PFSK-1 (cell line): ENCODE data around the gene ACSF2.

Experiments used
- FOXP2 ChIP-seq: optimal IDR thresholded peaks from 2 replicates; pipeline ENCODE3; 2011; ENCODE audit warnings: borderline replicate concordance, control low read depth, inconsistent platforms; ENCODE audit not compliant: insufficient read depth; ENCODE audit errors: extremely low read length, extremely low read depth
- POLR2AphosphoS5 ChIP-seq: IDR thresholded peaks from 2 replicates; pipeline ENCODE4 v1.6.1; 2012; ENCODE audit warnings: low read depth, mild to moderate bottlenecking, control low read depth, low read length, moderate library complexity
- REST ChIP-seq, 2 experiments: IDR thresholded peaks; 2 replicates each; pipeline versions ENCODE4 v1.6.1 to v1.8.0; 2011 to 2012; ENCODE audit warnings: low read depth in 2 of 2, low read length in 2 of 2, control low read depth in 1 of 2, inconsistent platforms in 1 of 2, mild to moderate bottlenecking in 1 of 2, moderate library complexity in 1 of 2; ENCODE audit not compliant: insufficient read depth in 1 of 2
- SIN3A ChIP-seq: IDR thresholded peaks from 2 replicates; pipeline ENCODE4 v1.6.1; 2012; ENCODE audit warnings: mild to moderate bottlenecking, low read length, moderate library complexity, borderline replicate concordance; ENCODE audit not compliant: insufficient read depth
- TAF1 ChIP-seq: IDR thresholded peaks from 2 replicates; pipeline ENCODE4 v1.6.1; 2012; ENCODE audit warnings: low read length, control low read depth, borderline replicate concordance; ENCODE audit not compliant: insufficient read depth

- TF ChIP-seq SIN3A (no peak), POLR2AphosphoS5 (no peak), TAF1 (no peak), FOXP2 (no peak), REST (IDR thresholded peaks at IDR 0.05; ENCODE audit: insufficient read depth in 1 of 2, low read depth in 2 of 2, low read length in 2 of 2) (no peak)
Measured at GRCh38 chr17:50521514-50521913, 95.5 kb downstream of the ACSF2 start.
